Vagina (tissue), 2 donors: ENCODE results near the gene NME3. TPM values are rescaled to one million over a fixed set of nuclear protein-coding genes. Genes with fewer than 3 reads are reported as not detected.

Experiments
- DNase-seq, 2 donors: peaks; one replicate each; pipeline ENCODE4 v3.0.0-alpha.2; 2017; ENCODE audit errors: extremely low spot score in 2 of 2
- H3K27ac ChIP-seq: fragments of 200-600 bp; sonication (generic); one replicate; pipeline ENCODE4 v1.5.1; 2019
- H3K27me3 ChIP-seq: fragments of 200-600 bp; sonication (generic); one replicate; pipeline ENCODE4 v1.5.1; 2019
- H3K36me3 ChIP-seq, 2 donors: fragments of 200-600 bp; sonication (generic); one replicate each; pipeline ENCODE4 v1.5.1; 2017 to 2019
- H3K4me1 ChIP-seq: fragments of 200-600 bp; sonication (generic); one replicate; pipeline ENCODE4 v1.5.1; 2019
- H3K4me3 ChIP-seq, 2 donors: fragments of 200-600 bp; sonication (generic); 1 replicate in 1 of 2; 2 replicates in 1 of 2; pipeline ENCODE4 v1.5.1; 2016 to 2019
- H3K9me3 ChIP-seq: fragments of 200-600 bp; sonication (generic); one replicate; pipeline ENCODE4 v1.5.1; 2019
- POLR2A ChIP-seq, 2 donors: fragments of 450-650 bp; IDR thresholded peaks; one replicate each; pipeline ENCODE4 v1.6.1; 2017; ENCODE audit warnings: antibody characterized with exemption in 2 of 2, mild to moderate bottlenecking in 2 of 2, moderate library complexity in 2 of 2
- POLR2AphosphoS5 ChIP-seq, 2 donors: sonication (generic); formaldehyde crosslinking; IDR thresholded peaks; one replicate each; pipeline ENCODE4 v1.9.0; 2017; ENCODE audit warnings: antibody characterized with exemption in 2 of 2, mild to moderate bottlenecking in 2 of 2, low read depth in 1 of 2; ENCODE audit not compliant: insufficient read depth in 1 of 2
- intact Hi-C: fragments of 100-400 bp; cut with DNase I; formaldehyde crosslinking; loops from one replicate; pipeline ENCODE4 v1.15.1; 2023
- total RNA-seq: library from RNA; depleted of rRNA; stranded (reverse); fragments of >200 nt; gene quantifications from one replicate; pipeline ENCODE4 v1.2.3, GENCODE V29; 2016
- TF ChIP-seq, protein P1 (sequence below), 3 experiments: fragments of 450-650 bp in 2 of 3; fragments of 200-600 bp in 1 of 3; sonication (generic) in 1 of 3; IDR thresholded peaks; one replicate each; pipeline ENCODE4 v1.5.1; 2017 to 2019; ENCODE audit warnings: antibody characterized with exemption in 3 of 3, mild to moderate bottlenecking in 2 of 3, moderate library complexity in 2 of 3

Gene NME3
- total RNA-seq, 1 donor from 2014 or later = 96.0 TPM

DNA sequence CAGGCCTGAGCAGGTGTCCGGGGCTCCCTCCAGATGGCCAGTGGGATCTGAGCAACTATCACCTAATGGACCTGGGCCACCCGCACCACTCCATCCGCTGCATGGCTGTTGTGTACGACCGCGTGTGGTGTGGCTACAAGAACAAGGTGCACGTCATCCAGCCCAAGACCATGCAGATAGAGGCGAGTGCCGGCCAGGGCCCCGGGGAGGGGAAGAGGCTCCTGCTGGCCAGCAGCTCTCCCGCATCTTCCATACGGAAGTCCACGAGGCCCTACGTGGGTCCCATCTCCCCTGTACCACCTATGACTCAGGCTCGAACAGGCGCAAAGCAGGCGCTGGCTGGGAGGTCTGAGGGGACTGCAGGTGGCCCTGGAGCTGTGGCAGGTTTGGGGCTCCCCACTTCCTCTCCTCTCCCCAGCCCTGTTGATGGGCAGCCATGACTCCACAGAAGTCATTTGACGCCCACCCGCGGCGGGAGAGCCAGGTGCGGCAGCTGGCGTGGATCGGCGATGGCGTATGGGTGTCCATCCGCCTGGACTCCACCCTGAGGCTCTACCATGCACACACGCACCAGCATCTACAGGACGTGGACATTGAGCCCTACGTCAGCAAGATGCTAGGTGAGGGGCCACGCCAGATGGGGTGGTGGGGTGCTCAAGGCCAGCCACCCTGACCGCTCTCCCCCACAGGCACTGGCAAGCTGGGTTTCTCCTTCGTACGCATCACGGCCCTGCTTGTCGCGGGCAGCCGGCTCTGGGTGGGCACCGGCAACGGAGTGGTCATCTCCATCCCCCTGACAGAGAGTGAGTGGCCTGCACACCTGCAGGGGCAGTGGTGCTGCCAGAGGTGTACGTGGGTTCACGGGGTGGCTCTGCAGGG is 4.0 kb downstream of the NME3 start:
- DNase-seq = no peak
- TF ChIP-seq POLR2AphosphoS5 (IDR thresholded peaks at IDR 0.05; ENCODE audit: insufficient read depth in 1 of 2, low read depth in 1 of 2) (no peak), POLR2A (IDR thresholded peaks at IDR 0.05) (no peak)
- TF ChIP-seq, protein P1, sequence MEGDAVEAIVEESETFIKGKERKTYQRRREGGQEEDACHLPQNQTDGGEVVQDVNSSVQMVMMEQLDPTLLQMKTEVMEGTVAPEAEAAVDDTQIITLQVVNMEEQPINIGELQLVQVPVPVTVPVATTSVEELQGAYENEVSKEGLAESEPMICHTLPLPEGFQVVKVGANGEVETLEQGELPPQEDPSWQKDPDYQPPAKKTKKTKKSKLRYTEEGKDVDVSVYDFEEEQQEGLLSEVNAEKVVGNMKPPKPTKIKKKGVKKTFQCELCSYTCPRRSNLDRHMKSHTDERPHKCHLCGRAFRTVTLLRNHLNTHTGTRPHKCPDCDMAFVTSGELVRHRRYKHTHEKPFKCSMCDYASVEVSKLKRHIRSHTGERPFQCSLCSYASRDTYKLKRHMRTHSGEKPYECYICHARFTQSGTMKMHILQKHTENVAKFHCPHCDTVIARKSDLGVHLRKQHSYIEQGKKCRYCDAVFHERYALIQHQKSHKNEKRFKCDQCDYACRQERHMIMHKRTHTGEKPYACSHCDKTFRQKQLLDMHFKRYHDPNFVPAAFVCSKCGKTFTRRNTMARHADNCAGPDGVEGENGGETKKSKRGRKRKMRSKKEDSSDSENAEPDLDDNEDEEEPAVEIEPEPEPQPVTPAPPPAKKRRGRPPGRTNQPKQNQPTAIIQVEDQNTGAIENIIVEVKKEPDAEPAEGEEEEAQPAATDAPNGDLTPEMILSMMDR (IDR thresholded peaks at IDR 0.05) = no peak
- intact Hi-C loops = no loop called here
- Histone ChIP-seq H3K4me1 (peaks cover 23% of the 10 kb centered on the region), H3K9me3 (no peaks in the 10 kb centered on the region), H3K27me3 (no peaks in the 10 kb centered on the region), H3K27ac (no peak overlapping the region), H3K4me3 (no peak overlapping the region), H3K36me3 (peaks cover 0 to 59% of the 10 kb centered on the region in 2 donors)

DNA sequence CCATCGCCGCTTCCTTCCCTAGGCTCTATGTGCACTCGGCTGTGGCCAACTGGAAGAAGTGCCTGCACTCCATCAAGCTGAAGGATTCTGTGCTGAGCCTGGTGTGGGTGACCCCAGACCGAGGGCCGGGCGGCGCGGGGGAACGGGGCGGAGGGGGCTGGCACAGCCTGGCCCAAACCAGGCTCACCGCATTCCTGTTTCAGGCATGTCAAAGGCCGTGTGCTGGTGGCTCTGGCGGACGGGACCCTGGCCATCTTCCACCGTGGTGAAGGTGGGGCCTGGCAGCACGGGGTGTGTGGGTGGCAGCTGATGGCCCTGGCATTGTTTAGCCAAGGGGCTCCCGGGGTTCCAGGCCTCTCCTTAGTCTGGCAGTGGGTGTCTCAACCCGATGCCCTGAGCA is 4.6 kb downstream of the NME3 start:
- Histone ChIP-seq H3K9me3 (no peaks in the 10 kb centered on the region), H3K27ac (no peak overlapping the region), H3K27me3 (no peaks in the 10 kb centered on the region), H3K36me3 (peaks cover 0 to 61% of the 10 kb centered on the region in 2 donors), H3K4me1 (peaks cover 16% of the 10 kb centered on the region), H3K4me3 (no peak overlapping the region)
- TF ChIP-seq POLR2A (IDR thresholded peaks at IDR 0.05) (no peak), POLR2AphosphoS5 (IDR thresholded peaks at IDR 0.05; ENCODE audit: insufficient read depth in 1 of 2, low read depth in 1 of 2) (no peak)
- TF ChIP-seq, protein P1 (IDR thresholded peaks at IDR 0.05) = no peak
- DNase-seq = no peak
- intact Hi-C loops = no loop called here

DNA sequence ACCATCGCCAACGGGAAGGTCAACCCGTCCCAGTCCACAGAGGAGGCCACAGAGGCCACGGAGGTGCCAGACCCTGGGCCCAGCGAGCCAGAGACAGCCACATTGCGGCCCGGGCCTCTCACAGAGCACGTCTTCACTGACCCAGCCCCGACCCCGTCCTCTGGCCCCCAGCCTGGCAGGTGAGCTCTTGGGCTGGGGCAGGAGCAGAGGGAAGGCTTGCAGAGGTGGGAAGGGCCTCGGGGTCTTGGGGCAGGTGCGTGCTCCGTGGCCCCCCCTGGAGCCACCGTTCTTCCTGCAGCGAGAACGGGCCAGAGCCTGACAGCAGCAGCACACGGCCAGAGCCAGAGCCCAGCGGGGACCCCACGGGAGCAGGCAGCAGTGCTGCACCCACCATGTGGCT is 5.1 kb downstream of the NME3 start:
- no peaks in the 10 kb centered on the region for H3K27me3 ChIP-seq
- TF ChIP-seq, protein P1 (IDR thresholded peaks at IDR 0.05) = no peak
- TF ChIP-seq POLR2A (IDR thresholded peaks at IDR 0.05) = no peak
- no peak for TF ChIP-seq POLR2AphosphoS5 (IDR thresholded peaks at IDR 0.05; ENCODE audit: insufficient read depth in 1 of 2, low read depth in 1 of 2)
- no peak for DNase-seq
- no peaks in the 10 kb centered on the region for H3K9me3 ChIP-seq
- no peak overlapping the region for H3K27ac ChIP-seq
- no peak overlapping the region for H3K4me3 ChIP-seq
- H3K4me1 ChIP-seq = peaks cover 13% of the 10 kb centered on the region
- intact Hi-C loops = no loop called here
- H3K36me3 ChIP-seq = peaks cover 0 to 61% of the 10 kb centered on the region in 2 donors

DNA sequence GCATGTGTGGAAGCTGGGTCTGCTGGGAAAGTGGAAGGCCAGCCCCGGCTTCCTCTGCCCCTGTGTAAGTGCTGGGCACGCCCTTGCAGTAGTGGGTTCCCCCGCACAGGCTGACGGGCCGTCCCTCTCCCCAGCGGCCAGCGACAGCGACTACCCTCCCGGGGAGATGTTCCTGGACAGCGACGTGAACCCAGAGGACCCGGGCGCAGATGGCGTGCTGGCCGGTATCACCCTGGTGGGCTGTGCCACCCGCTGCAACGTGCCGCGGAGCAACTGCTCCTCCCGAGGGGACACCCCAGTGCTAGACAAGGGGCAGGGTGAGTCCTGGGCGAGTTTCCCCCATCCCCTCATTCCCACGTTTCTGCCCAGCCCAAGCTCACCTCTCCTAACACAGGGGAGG is 5.5 kb downstream of the NME3 start:
- Histone ChIP-seq H3K27ac (no peak overlapping the region), H3K27me3 (no peaks in the 10 kb centered on the region), H3K4me1 (peaks cover 12% of the 10 kb centered on the region), H3K4me3 (no peak overlapping the region), H3K9me3 (no peaks in the 10 kb centered on the region), H3K36me3 (peaks cover 0 to 64% of the 10 kb centered on the region in 2 donors)
- DNase-seq = no peak
- intact Hi-C loops = no loop called here
- TF ChIP-seq POLR2AphosphoS5 (IDR thresholded peaks at IDR 0.05; ENCODE audit: insufficient read depth in 1 of 2, low read depth in 1 of 2) (no peak), POLR2A (IDR thresholded peaks at IDR 0.05) (no peak)

DNA sequence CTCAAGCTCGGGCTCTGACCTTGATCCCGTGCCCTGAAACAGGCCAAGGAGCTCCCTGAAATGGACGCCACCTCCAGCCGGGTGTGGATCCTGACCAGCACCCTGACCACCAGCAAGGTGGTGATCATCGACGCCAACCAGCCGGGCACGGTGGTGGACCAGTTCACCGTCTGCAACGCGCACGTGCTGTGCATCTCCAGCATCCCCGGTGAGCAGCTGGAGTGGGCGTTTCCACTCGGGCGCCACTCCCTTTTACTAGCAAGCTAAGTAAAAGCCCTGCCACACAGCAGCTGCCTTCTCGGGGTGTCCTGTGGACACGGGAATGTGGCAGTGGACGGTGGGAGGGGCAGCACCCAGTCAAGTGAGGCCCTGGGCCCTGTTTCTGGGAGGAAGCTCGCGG is 6.4 kb downstream of the NME3 start:
- no peak for DNase-seq
- H3K9me3 ChIP-seq = no peaks in the 10 kb centered on the region
- no peak overlapping the region for H3K4me3 ChIP-seq
- intact Hi-C loops = no loop called here
- H3K27me3 ChIP-seq = no peaks in the 10 kb centered on the region
- TF ChIP-seq POLR2AphosphoS5 (IDR thresholded peaks at IDR 0.05; ENCODE audit: insufficient read depth in 1 of 2, low read depth in 1 of 2) (no peak), POLR2A (IDR thresholded peaks at IDR 0.05) (no peak)
- TF ChIP-seq, protein P1 (IDR thresholded peaks at IDR 0.05) = no peak
- peaks cover 4% of the 10 kb centered on the region for H3K4me1 ChIP-seq
- peaks cover 0 to 72% of the 10 kb centered on the region in 2 donors for H3K36me3 ChIP-seq
- H3K27ac ChIP-seq = no peak overlapping the region
